HepG2 (cell line): ENCODE measurements around the gene DPH2. TPM values are rescaled to one million over a fixed set of nuclear protein-coding genes. Genes with fewer than 3 reads are reported as not detected.

Source experiments
- ATAC-seq: fragments of 200-7000 bp; cut with Tn5 transposase; 3 replicates; pipeline ENCODE4 v1.9.1; 2020; ENCODE audit warnings: mild to moderate bottlenecking, moderate library complexity
- BruUV-seq: library from RNA; stranded (reverse); fragments of 400-500 nt; replicated peaks from 2 replicates; lab custom pipeline; 2021; lab: Mats Ljungman, UMichigan
- CTCF ChIA-PET: fragments of 300-600 bp; formaldehyde crosslinking; extraction: SDS; loops from one replicate; lab custom pipeline; 2021; ENCODE audit warnings: low total read pairs, inconsistent platforms, low intra/inter-chr PET ratio; lab: Yijun Ruan, JAX
- POLR2A ChIA-PET: fragments of 350-600 bp; sonication (Branson Sonifier 250); formaldehyde crosslinking; loops from one replicate; lab custom pipeline; 2020; ENCODE audit warnings: antibody characterized with exemption, inconsistent platforms; lab: Yijun Ruan, JAX
- DNase-seq: peaks from one replicate; pipeline ENCODE4 v3.0.0-alpha.2; 2015; ENCODE audit warnings: low spot score
- FAIRE-seq: peaks from 3 replicates; lab custom pipeline; 2011; peaks lifted over from hg19 to GRCh38; lab: Jason Lieb, UNC
- H2AFZ ChIP-seq: one replicate; pipeline ENCODE4 v1.6.1; 2011; ENCODE audit warnings: low read length, inconsistent platforms
- H3K27ac ChIP-seq: fragments of 300-600 bp; 3 replicates; pipeline ENCODE4 v1.8.0; 2011; ENCODE audit warnings: mixed run types, mild to moderate bottlenecking, mixed read lengths, low read length, inconsistent platforms; ENCODE audit not compliant: insufficient read depth; ENCODE audit errors: extremely low read length
- H3K27me3 ChIP-seq, 2 experiments: fragments of 200-600 bp in 1 of 2; 2 replicates in 1 of 2; 3 replicates in 1 of 2; pipeline versions ENCODE4 v1.6.0 to v1.8.0; 2011; ENCODE audit warnings: low read length in 2 of 2, mild to moderate bottlenecking in 2 of 2, moderate library complexity in 2 of 2, inconsistent platforms in 1 of 2; ENCODE audit not compliant: insufficient read depth in 2 of 2, control insufficient read depth in 1 of 2
- H3K36me3 ChIP-seq, 2 experiments: fragments of 200-600 bp in 1 of 2; replicated peaks in 1 of 2; 2 replicates in 1 of 2; 3 replicates in 1 of 2; pipeline versions ENCODE4 v1.5.1 to v1.8.0; 2011; ENCODE audit warnings: low read length in 2 of 2, inconsistent platforms in 1 of 2; ENCODE audit not compliant: insufficient read depth in 2 of 2, control insufficient read depth in 1 of 2
- H3K4me1 ChIP-seq: 2 replicates; pipeline ENCODE4 v1.5.1; 2012; ENCODE audit warnings: low read length, inconsistent platforms; ENCODE audit not compliant: insufficient read depth
- H3K4me2 ChIP-seq: 2 replicates; pipeline ENCODE4 v1.6.0; 2011; ENCODE audit warnings: low read depth, low read length, inconsistent platforms
- H3K4me3 ChIP-seq, 3 experiments: fragments of 200-600 bp in 1 of 3; sonication (generic), shearing (Covaris generic) in 1 of 3; replicated peaks in 1 of 3; 2 replicates each; pipeline ENCODE4 v1.5.1; 2011 to 2016; ENCODE audit warnings: low read length in 3 of 3, inconsistent platforms in 2 of 3, low read depth in 2 of 3, mild to moderate bottlenecking in 2 of 3, control low read depth in 1 of 3, mixed read lengths in 1 of 3; ENCODE audit not compliant: insufficient read depth in 1 of 3
- H3K79me2 ChIP-seq: one replicate; pipeline ENCODE4 v1.6.1; 2011; ENCODE audit warnings: low read length, inconsistent platforms; ENCODE audit not compliant: insufficient read depth
- H3K9ac ChIP-seq: 2 replicates; pipeline ENCODE4 v1.6.0; 2011; ENCODE audit warnings: mild to moderate bottlenecking, low read depth, low read length, inconsistent platforms; ENCODE audit not compliant: insufficient read depth
- H3K9me3 ChIP-seq: 2 replicates; pipeline ENCODE4 v1.5.1; 2012; ENCODE audit warnings: mild to moderate bottlenecking, low read length
- H4K20me1 ChIP-seq: 2 replicates; pipeline ENCODE4 v1.6.0; 2011; ENCODE audit warnings: inconsistent platforms, mild to moderate bottlenecking, low read length, moderate library complexity; ENCODE audit not compliant: insufficient read depth
- ELF4 ChIP-seq: sonication (generic); formaldehyde crosslinking; IDR thresholded peaks from 2 replicates; pipeline ENCODE4 v1.5.0; 2020; ENCODE audit warnings: missing genetic modification reagents, mild to moderate bottlenecking, moderate library complexity, borderline replicate concordance
- HES4 ChIP-seq: sonication (generic); formaldehyde crosslinking; IDR thresholded peaks from 2 replicates; pipeline ENCODE4 v1.9.0; 2021; ENCODE audit warnings: mild to moderate bottlenecking, missing genetic modification reagents, borderline replicate concordance
- MAFG ChIP-seq: sonication (generic); formaldehyde crosslinking; IDR thresholded peaks from 2 replicates; pipeline ENCODE4 v1.5.1; 2020; ENCODE audit warnings: mild to moderate bottlenecking, missing genetic modification reagents
- NR2F1 ChIP-seq, 2 experiments: fragments of 450-650 bp in 1 of 2; formaldehyde crosslinking in 1 of 2; IDR thresholded peaks; 2 replicates each; pipeline versions ENCODE4 v1.5.0 to v1.6.1; 2016 to 2020; ENCODE audit warnings: mild to moderate bottlenecking in 1 of 2, missing compliant biosample characterization in 1 of 2, missing genetic modification reagents in 1 of 2, moderate library complexity in 1 of 2
- RORA ChIP-seq: sonication (generic); formaldehyde crosslinking; IDR thresholded peaks from 2 replicates; pipeline ENCODE4 v1.5.0; 2020; ENCODE audit warnings: mild to moderate bottlenecking, missing genetic modification reagents, moderate library complexity
- SAFB2 ChIP-seq: sonication (generic); formaldehyde crosslinking; IDR thresholded peaks from 2 replicates; pipeline ENCODE4 v1.5.1; 2020; ENCODE audit warnings: missing genetic modification reagents, low read depth, mild to moderate bottlenecking, borderline replicate concordance
- ZFP41 ChIP-seq: sonication (generic); formaldehyde crosslinking; IDR thresholded peaks from 2 replicates; pipeline ENCODE4 v1.4.0; 2020; ENCODE audit warnings: mild to moderate bottlenecking, missing genetic modification reagents, borderline replicate concordance
- ZNF235 ChIP-seq: sonication (generic); formaldehyde crosslinking; IDR thresholded peaks from 2 replicates; pipeline ENCODE4 v1.8.1; 2023; ENCODE audit warnings: mild to moderate bottlenecking, missing genetic modification reagents, borderline replicate concordance
- ZNF292 ChIP-seq: sonication (generic); formaldehyde crosslinking; IDR thresholded peaks from 2 replicates; pipeline ENCODE4 v1.8.1; 2022; ENCODE audit warnings: mild to moderate bottlenecking, low read depth, missing genetic modification reagents, borderline replicate concordance
- ZNF569 ChIP-seq: sonication (generic); formaldehyde crosslinking; IDR thresholded peaks from 2 replicates; pipeline ENCODE4 v1.5.0; 2020; ENCODE audit warnings: mild to moderate bottlenecking, missing genetic modification reagents, moderate library complexity, borderline replicate concordance
- ZNF777 ChIP-seq: sonication (generic); formaldehyde crosslinking; IDR thresholded peaks from 2 replicates; pipeline ENCODE4 v1.4.0; 2020; ENCODE audit warnings: missing genetic modification reagents
- WGBS: methylation state at CpG from one replicate; pipeline ENCODE4 v1.1.6; 2017; ENCODE audit warnings: low lambda C conversion rate; 5-methylcytosine and 5-hydroxymethylcytosine counted together
- in situ Hi-C: cut with HindIII; loops from 2 replicates; pipeline ENCODE4 v1.10.0; 2017; ENCODE audit warnings: low pct_unique_long_range_greater_than_20kb; ENCODE audit not compliant: extremely low pct_ligation_motif_present
- intact Hi-C: fragments of 100-400 bp; cut with micrococcal nuclease; formaldehyde crosslinking; loops from one replicate; pipeline ENCODE4 v1.10.0; 2022; ENCODE audit not compliant: unreplicated experiment
- polyA plus RNA-seq, 8 experiments: library from polyadenylated mRNA; depleted of rRNA in 3 of 8; stranded (reverse) in 7 of 8; unstranded in 1 of 8; fragments of >200 nt; fragmentation: Illumina TruSeq in 4 of 8; extraction: Trizol in 4 of 8; gene quantifications; 2 replicates each; pipeline versions ENCODE4 v1.2.1 to v1.2.3, GENCODE V29; 2011 to 2016; ENCODE audit warnings: low read depth in 4 of 8, missing spikeins in 1 of 8, mixed read lengths in 1 of 8; ENCODE audit not compliant: insufficient read depth in 1 of 8
- total RNA-seq, 5 experiments: library from RNA; depleted of rRNA; stranded (reverse); fragments of >200 nt; fragmentation: Illumina TruSeq; extraction: Trizol; gene quantifications; 2 replicates each; pipeline ENCODE4 v1.2.3, GENCODE V29; 2016; ENCODE audit warnings: low read depth in 1 of 5
- TF ChIP-seq, protein P1 (sequence below): sonication (generic); formaldehyde crosslinking; IDR thresholded peaks from 2 replicates; pipeline ENCODE4 v1.4.0; 2020; ENCODE audit warnings: missing genetic modification reagents, mild to moderate bottlenecking, borderline replicate concordance
- TF ChIP-seq, protein P2 (sequence below): IDR thresholded peaks from 2 replicates; pipeline ENCODE4 v1.4.0; 2020; ENCODE audit warnings: mild to moderate bottlenecking, missing genetic modification reagents
- TF ChIP-seq, protein P3 (sequence below): IDR thresholded peaks from 2 replicates; pipeline ENCODE4 v1.6.1; 2012; ENCODE audit warnings: inconsistent platforms

DPH2 gene
- total and polyA plus RNA-seq, 2 of the 13 experiments (the other 11 are each of a cell fraction or from before 2014, with no cell fraction given), result 32.2 to 38.3 TPM

DNA sequence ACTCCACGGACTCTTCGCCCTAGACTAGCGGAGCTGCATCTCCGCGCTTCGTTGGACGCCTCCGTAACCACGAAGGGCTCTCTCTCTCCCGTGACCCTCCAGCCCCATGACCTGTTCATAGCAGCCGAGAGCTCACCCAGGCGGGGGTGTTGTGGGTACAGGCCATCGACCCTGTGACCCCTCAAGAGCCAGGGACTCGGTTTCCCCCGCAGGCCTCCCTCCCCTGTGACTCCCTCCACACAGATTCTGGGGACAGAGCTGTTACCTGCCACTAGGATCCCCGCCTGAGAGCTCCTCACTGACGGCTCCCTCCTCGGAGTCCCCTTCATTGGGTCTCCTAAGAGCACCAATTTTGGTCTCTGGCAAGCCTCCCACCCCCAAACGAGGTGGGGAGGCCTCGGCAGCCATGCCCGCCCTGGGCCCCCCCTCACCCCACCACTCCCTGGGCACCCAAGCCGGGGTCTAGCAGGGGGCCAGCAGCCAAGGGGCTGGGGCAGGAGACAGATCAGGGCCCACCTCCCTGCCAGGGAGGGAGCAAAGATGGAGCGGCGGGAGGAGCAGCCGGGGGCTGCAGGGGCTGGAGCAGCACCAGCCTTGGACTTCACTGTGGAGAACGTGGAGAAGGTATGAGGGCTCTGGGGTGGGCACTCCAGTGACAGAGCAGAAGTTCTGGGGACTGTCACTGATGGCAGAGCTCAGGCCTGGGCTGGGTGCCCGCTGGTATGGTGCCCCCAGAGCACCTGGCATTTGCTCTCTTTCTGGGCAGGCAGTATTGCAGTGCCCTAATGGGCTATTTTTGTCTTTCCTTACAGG, 22.5 kb upstream of the DPH2 start:
- peak overlapping the region; percentile 94 for H3K9ac ChIP-seq
- no peak overlapping the region for H2AFZ ChIP-seq
- intact Hi-C loops (loop anchor here (1.0 to 5.0 kb wide), 2 partner anchors 22 to 240 kb away; partner anchors contain the start of gene ST3GAL3), in situ Hi-C loops (no loop called here)
- H3K4me3 ChIP-seq, result peak overlapping the region; percentile 69 to 90 (median 79)
- DNase-seq (no peak), FAIRE-seq (no peak), ATAC-seq (peak; percentile 11)
- H3K27ac ChIP-seq, result peak overlapping the region; percentile 93
- TSS peak; percentile 61 for BruUV-seq
- H3K36me3 ChIP-seq, result no peaks in the 10 kb centered on the region; a peak in 1 of 5 replicates
- peaks cover 27% of the 10 kb centered on the region for H3K4me1 ChIP-seq
- WGBS, result 0% methylated on average over 6 of the region's 27 CpGs
- no peaks in the 10 kb centered on the region; a peak in 1 of 5 replicates for H3K27me3 ChIP-seq
- H3K79me2 ChIP-seq, result peaks cover 11% of the 10 kb centered on the region
- H4K20me1 ChIP-seq, result no peaks in the 10 kb centered on the region
- no peaks in the 10 kb centered on the region for H3K9me3 ChIP-seq
- CTCF ChIA-PET, result interaction anchor here (0.7 kb wide), 1 partner anchor 184 kb away, joined by 3 read pairs; no protein-coding TSS in a partner anchor
- peak overlapping the region; percentile 84 for H3K4me2 ChIP-seq
- POLR2A ChIA-PET, result interaction anchor here (0.8 to 5.0 kb wide), 8 partner anchors 8 to 184 kb away, joined by 3 to 38 read pairs (median 7); partner anchors contain the start of genes ATP6V0B and DPH2
- TF ChIP-seq, protein P1, sequence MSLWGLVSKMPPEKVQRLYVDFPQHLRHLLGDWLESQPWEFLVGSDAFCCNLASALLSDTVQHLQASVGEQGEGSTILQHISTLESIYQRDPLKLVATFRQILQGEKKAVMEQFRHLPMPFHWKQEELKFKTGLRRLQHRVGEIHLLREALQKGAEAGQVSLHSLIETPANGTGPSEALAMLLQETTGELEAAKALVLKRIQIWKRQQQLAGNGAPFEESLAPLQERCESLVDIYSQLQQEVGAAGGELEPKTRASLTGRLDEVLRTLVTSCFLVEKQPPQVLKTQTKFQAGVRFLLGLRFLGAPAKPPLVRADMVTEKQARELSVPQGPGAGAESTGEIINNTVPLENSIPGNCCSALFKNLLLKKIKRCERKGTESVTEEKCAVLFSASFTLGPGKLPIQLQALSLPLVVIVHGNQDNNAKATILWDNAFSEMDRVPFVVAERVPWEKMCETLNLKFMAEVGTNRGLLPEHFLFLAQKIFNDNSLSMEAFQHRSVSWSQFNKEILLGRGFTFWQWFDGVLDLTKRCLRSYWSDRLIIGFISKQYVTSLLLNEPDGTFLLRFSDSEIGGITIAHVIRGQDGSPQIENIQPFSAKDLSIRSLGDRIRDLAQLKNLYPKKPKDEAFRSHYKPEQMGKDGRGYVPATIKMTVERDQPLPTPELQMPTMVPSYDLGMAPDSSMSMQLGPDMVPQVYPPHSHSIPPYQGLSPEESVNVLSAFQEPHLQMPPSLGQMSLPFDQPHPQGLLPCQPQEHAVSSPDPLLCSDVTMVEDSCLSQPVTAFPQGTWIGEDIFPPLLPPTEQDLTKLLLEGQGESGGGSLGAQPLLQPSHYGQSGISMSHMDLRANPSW (CRISPR knock-in tag), result 0 out of 2 replicates have a peak, but pooled peaks have one; percentile 11
- TF ChIP-seq ZNF777 (CRISPR knock-in tag) (no peak), SAFB2 (CRISPR knock-in tag) (no peak), ZFP41 (CRISPR knock-in tag) (0 out of 2 replicates have a peak, but pooled peaks have one; percentile 84), RORA (CRISPR knock-in tag) (no peak), HES4 (CRISPR knock-in tag) (0 out of 2 replicates have a peak, but pooled peaks have one; percentile 6), ZNF292 (CRISPR knock-in tag) (no peak), ZNF235 (CRISPR knock-in tag) (0 out of 2 replicates have a peak, but pooled peaks have one; percentile 40), ELF4 (CRISPR knock-in tag) (no peak), MAFG (CRISPR knock-in tag) (no peak), NR2F1 (CRISPR knock-in tag; IDR thresholded peaks at IDR 0.05) (no peak), ZNF569 (CRISPR knock-in tag) (peak; percentile 16; the same call in 1 of the 2 replicates)
- TF ChIP-seq, protein P2, sequence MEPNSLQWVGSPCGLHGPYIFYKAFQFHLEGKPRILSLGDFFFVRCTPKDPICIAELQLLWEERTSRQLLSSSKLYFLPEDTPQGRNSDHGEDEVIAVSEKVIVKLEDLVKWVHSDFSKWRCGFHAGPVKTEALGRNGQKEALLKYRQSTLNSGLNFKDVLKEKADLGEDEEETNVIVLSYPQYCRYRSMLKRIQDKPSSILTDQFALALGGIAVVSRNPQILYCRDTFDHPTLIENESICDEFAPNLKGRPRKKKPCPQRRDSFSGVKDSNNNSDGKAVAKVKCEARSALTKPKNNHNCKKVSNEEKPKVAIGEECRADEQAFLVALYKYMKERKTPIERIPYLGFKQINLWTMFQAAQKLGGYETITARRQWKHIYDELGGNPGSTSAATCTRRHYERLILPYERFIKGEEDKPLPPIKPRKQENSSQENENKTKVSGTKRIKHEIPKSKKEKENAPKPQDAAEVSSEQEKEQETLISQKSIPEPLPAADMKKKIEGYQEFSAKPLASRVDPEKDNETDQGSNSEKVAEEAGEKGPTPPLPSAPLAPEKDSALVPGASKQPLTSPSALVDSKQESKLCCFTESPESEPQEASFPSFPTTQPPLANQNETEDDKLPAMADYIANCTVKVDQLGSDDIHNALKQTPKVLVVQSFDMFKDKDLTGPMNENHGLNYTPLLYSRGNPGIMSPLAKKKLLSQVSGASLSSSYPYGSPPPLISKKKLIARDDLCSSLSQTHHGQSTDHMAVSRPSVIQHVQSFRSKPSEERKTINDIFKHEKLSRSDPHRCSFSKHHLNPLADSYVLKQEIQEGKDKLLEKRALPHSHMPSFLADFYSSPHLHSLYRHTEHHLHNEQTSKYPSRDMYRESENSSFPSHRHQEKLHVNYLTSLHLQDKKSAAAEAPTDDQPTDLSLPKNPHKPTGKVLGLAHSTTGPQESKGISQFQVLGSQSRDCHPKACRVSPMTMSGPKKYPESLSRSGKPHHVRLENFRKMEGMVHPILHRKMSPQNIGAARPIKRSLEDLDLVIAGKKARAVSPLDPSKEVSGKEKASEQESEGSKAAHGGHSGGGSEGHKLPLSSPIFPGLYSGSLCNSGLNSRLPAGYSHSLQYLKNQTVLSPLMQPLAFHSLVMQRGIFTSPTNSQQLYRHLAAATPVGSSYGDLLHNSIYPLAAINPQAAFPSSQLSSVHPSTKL (CRISPR knock-in tag), result no peak
- TF ChIP-seq, protein P3, sequence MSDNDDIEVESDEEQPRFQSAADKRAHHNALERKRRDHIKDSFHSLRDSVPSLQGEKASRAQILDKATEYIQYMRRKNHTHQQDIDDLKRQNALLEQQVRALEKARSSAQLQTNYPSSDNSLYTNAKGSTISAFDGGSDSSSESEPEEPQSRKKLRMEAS, result no peak
